Upper lobe of left lung (tissue), 6 donors: Measurements from ENCODE around the gene ZC2HC1C. TPM values are rescaled to one million over a fixed set of nuclear protein-coding genes. Genes with fewer than 3 reads are reported as not detected.

Experiments
- ATAC-seq, 2 donors: fragments of 200-7000 bp; cut with Tn5 transposase; one replicate each; pipeline ENCODE4 v1.9.1; 2022; ENCODE audit warnings: mild to moderate bottlenecking in 2 of 2, moderate library complexity in 2 of 2; ENCODE audit not compliant: low FRiP score in 2 of 2
- DNase-seq, 2 donors: peaks; one replicate each; pipeline ENCODE4 v3.0.0-alpha.2; 2019 to 2020
- H3K27ac ChIP-seq, 4 donors: fragments of 200-600 bp; sonication (generic); one replicate each; pipeline ENCODE4 v1.5.1; 2016 to 2019
- H3K27me3 ChIP-seq, 4 donors: fragments of 200-600 bp; sonication (generic); one replicate each; pipeline ENCODE4 v1.5.1; 2017 to 2019
- H3K36me3 ChIP-seq, 4 donors: fragments of 200-600 bp; sonication (generic); one replicate each; pipeline ENCODE4 v1.5.1; 2016 to 2019
- H3K4me1 ChIP-seq, 4 donors: fragments of 200-600 bp; sonication (generic); one replicate each; pipeline ENCODE4 v1.5.1; 2018 to 2019
- H3K4me3 ChIP-seq, 4 donors: fragments of 200-600 bp; sonication (generic); one replicate each; pipeline ENCODE4 v1.5.1; 2017 to 2019; ENCODE audit warnings: mild to moderate bottlenecking in 2 of 4, moderate library complexity in 1 of 4
- H3K9me3 ChIP-seq, 4 donors: fragments of 200-600 bp; sonication (generic); one replicate each; pipeline ENCODE4 v1.5.1; 2018 to 2019
- CTCF ChIP-seq, 6 experiments: fragments of 450-650 bp in 4 of 6; fragments of 200-600 bp in 2 of 6; sonication (generic) in 2 of 6; IDR thresholded peaks; one replicate each; pipeline ENCODE4 v1.5.1; 2016 to 2019; ENCODE audit warnings: antibody characterized with exemption in 6 of 6
- EP300 ChIP-seq, 4 donors: sonication (generic); formaldehyde crosslinking; IDR thresholded peaks; one replicate each; pipeline ENCODE4 v1.5.1; 2017; ENCODE audit warnings: antibody characterized with exemption in 4 of 4, control low read depth in 2 of 4
- POLR2A ChIP-seq, 4 donors: fragments of 450-650 bp; IDR thresholded peaks; one replicate each; pipeline ENCODE4 v1.5.1; 2016 to 2017; ENCODE audit warnings: antibody characterized with exemption in 4 of 4, mild to moderate bottlenecking in 2 of 4
- POLR2AphosphoS5 ChIP-seq, 2 donors: sonication (generic); formaldehyde crosslinking; IDR thresholded peaks; one replicate each; pipeline ENCODE4 v1.5.1; 2017; ENCODE audit warnings: antibody characterized with exemption in 2 of 2
- WGBS, 2 donors: methylation state at CpG; one replicate each; pipeline ENCODE4 v1.1.5; 2017 to 2018; 5-methylcytosine and 5-hydroxymethylcytosine counted together
- total RNA-seq, 6 donors: library from RNA; depleted of rRNA in 4 of 6; stranded (reverse); fragments of >200 nt in 4 of 6; gene quantifications; one replicate each; pipeline versions ENCODE4 v1.1.0 to v1.2.1, GENCODE V29; 2016 to 2021
- donor health status: DM: no; HTN: no; CAD: no; lungs with moderate emphysema.
- donor health status: DM: no; HTN: yes; CAD: no; lungs with severe emphysema.

Gene ZC2HC1C
- total RNA-seq, 6 donors from 2014 or later = 3.2 to 21.0 (median 9.7) TPM

GRCh38 chr14:75083271-75083670 lies 13.8 kb downstream of the ZC2HC1C start:
- Histone ChIP-seq H3K4me1 (no peaks in the 10 kb centered on the region), H3K4me3 (no peak overlapping the region), H3K9me3 (no peaks in the 10 kb centered on the region), H3K36me3 (peaks cover 26 to 69% (median 53%) of the 10 kb centered on the region in 4 donors), H3K27me3 (no peaks in the 10 kb centered on the region), H3K27ac (peak overlapping the region in 1 of 4 donors; percentile 14)
- 91 to 100% methylated on average over 1 of the region's 1 CpG for WGBS, 2 donors
- DNase-seq (no peak), ATAC-seq (no peak)
- TF ChIP-seq EP300 (IDR thresholded peaks at IDR 0.05) = no peak
- TF ChIP-seq CTCF (IDR thresholded peaks at IDR 0.05) = no peak
- no peak for TF ChIP-seq POLR2A (IDR thresholded peaks at IDR 0.05)
- no peak for TF ChIP-seq POLR2AphosphoS5 (IDR thresholded peaks at IDR 0.05)

GRCh38 chr14:75084513-75084912 lies 15.1 kb downstream of the ZC2HC1C start:
- Histone ChIP-seq H3K36me3 (peaks cover 27 to 80% (median 57%) of the 10 kb centered on the region in 4 donors), H3K4me3 (no peak overlapping the region), H3K9me3 (no peaks in the 10 kb centered on the region), H3K27me3 (no peaks in the 10 kb centered on the region), H3K4me1 (no peaks in the 10 kb centered on the region), H3K27ac (no peak overlapping the region)
- no peak for TF ChIP-seq POLR2AphosphoS5 (IDR thresholded peaks at IDR 0.05)
- TF ChIP-seq CTCF (IDR thresholded peaks at IDR 0.05) = peak in 2 of 6 experiments; percentile 9 to 16
- DNase-seq = no peak
- WGBS, 2 donors = 73 to 80% methylated on average over 5 of the region's 5 CpGs
- no peak for ATAC-seq

- no peaks in the 10 kb centered on the region for H3K9me3 ChIP-seq
- ATAC-seq (no peak), DNase-seq (no peak)
- no peak overlapping the region for H3K27ac ChIP-seq
- H3K4me1 ChIP-seq = no peaks in the 10 kb centered on the region
- H3K36me3 ChIP-seq = peaks cover 39 to 97% (median 66%) of the 10 kb centered on the region in 4 donors
- no peaks in the 10 kb centered on the region for H3K27me3 ChIP-seq
- WGBS, 2 donors = 80 to 91% methylated on average over 2 of the region's 2 CpGs
- H3K4me3 ChIP-seq = no peak overlapping the region
- no peak for TF ChIP-seq POLR2A (IDR thresholded peaks at IDR 0.05)
- no peak for TF ChIP-seq POLR2AphosphoS5 (IDR thresholded peaks at IDR 0.05)
- TF ChIP-seq CTCF (IDR thresholded peaks at IDR 0.05) = no peak
- no peak for TF ChIP-seq EP300 (IDR thresholded peaks at IDR 0.05)
These were observed 18.7 kb downstream of the ZC2HC1C start for GRCh38 chr14:75088153-75088552.

GRCh38 chr14:75088566-75089373 lies 19.3 kb downstream of the ZC2HC1C start:
- DNase-seq (no peak), ATAC-seq (peak; percentile 69 to 78)
- Histone ChIP-seq H3K4me1 (no peaks in the 10 kb centered on the region), H3K4me3 (no peak overlapping the region), H3K27ac (no peak overlapping the region), H3K27me3 (no peaks in the 10 kb centered on the region), H3K36me3 (peaks cover 42 to 98% (median 67%) of the 10 kb centered on the region in 4 donors), H3K9me3 (no peaks in the 10 kb centered on the region)
- 80% methylated on average over 7 of the region's 7 CpGs for WGBS, 2 donors
- no peak for TF ChIP-seq POLR2AphosphoS5 (IDR thresholded peaks at IDR 0.05)
- peak; percentile 44 to 84 (median 62) for TF ChIP-seq CTCF (IDR thresholded peaks at IDR 0.05)
- TF ChIP-seq EP300 (IDR thresholded peaks at IDR 0.05) = no peak
- TF ChIP-seq POLR2A (IDR thresholded peaks at IDR 0.05) = no peak

- DNase-seq (no peak), ATAC-seq (no peak)
- no peak overlapping the region for H3K27ac ChIP-seq
- TF ChIP-seq EP300 (IDR thresholded peaks at IDR 0.05) = no peak
- TF ChIP-seq CTCF (IDR thresholded peaks at IDR 0.05) = no peak
- TF ChIP-seq POLR2A (IDR thresholded peaks at IDR 0.05) = no peak
- no peak for TF ChIP-seq POLR2AphosphoS5 (IDR thresholded peaks at IDR 0.05)
- no peaks in the 10 kb centered on the region for H3K27me3 ChIP-seq
- 93 to 94% methylated on average over 3 of the region's 3 CpGs for WGBS, 2 donors
- peaks cover 51 to 98% (median 65%) of the 10 kb centered on the region in 4 donors for H3K36me3 ChIP-seq
- no peaks in the 10 kb centered on the region for H3K4me1 ChIP-seq
- no peak overlapping the region for H3K4me3 ChIP-seq
- no peaks in the 10 kb centered on the region for H3K9me3 ChIP-seq
These were observed 20.9 kb downstream of the ZC2HC1C start for GRCh38 chr14:75090353-75090752.
